ENCODE results near the gene PODXL. TPM values are rescaled to one million over a fixed set of nuclear protein-coding genes. Genes with fewer than 3 reads are reported as not detected.

PODXL gene
- total and polyA plus RNA-seq, 2 of the 8 experiments (the other 6 are each of a cell fraction or from before 2014, with no cell fraction given), result 638 to 925 TPM

DNA sequence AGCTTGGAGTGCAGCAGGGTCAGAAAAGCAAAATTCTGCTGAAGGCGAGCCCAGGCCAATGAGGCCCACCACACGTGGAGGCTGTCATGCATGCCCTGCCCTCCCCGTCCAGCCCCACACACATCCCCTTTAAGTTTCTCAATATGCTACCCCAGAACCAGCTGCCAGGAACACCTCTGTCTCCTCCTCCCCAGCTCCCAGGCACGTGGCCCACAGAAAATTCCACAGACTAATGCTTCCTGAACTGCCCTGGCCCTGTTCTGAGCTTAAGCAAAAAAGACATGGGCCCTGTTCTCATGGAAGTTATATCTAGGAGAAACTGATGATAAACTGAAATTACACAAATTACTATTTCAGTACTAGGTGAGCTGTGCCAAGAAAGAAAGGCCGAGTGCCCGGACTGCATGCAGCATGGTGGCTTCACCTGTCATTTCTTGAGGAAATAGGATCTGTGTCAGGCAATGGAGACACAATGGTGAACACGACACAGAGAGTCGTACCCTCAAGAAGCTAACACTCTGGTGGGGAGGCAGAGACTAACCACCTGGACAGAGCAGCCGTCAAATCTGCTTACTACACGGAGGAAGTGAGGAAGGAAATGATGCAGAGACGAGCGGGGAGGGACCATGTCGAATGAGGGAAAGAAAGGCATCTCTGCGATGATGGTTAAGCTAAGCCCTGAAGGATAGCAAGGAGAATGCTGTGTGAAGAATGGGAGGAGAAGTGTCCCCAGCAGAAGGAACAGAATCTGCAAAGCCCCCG is 44.5 kb downstream of the PODXL start:
- Histone ChIP-seq H3K27me3 (replicated peaks in 1 of 4; ENCODE audit: control insufficient read depth in 3 of 4, extremely low read depth in 1 of 4, insufficient read depth in 3 of 4, low read length in 3 of 4) (no peaks in the 10 kb centered on the region), H2BK20ac (ENCODE audit: low read length) (no peak overlapping the region), H3K4ac (replicated peaks; ENCODE audit: insufficient read length, low read depth, low read length) (no peak overlapping the region), H3K36me3 (ENCODE audit: control insufficient read depth in 2 of 4, insufficient read depth in 4 of 4, low read length in 3 of 4) (peaks cover 41 to 56% (median 46%) of the 10 kb centered on the region in 4 experiments), H3K79me2 (ENCODE audit: control insufficient read depth in 1 of 2, insufficient read depth in 2 of 2, low read length in 2 of 2) (peaks cover 19 to 95% of the 10 kb centered on the region in 2 experiments; a peak in 3 of 4 replicates), H3K14ac (ENCODE audit: insufficient read length) (no peak overlapping the region), H3K18ac (ENCODE audit: extremely low read depth, low read length) (no peak overlapping the region), H3K4me3 (ENCODE audit: extremely low read depth in 1 of 4, insufficient read depth in 2 of 4, low read depth in 3 of 4, low read length in 4 of 4) (no peak overlapping the region), H2AK5ac (ENCODE audit: low read depth, low read length) (no peak overlapping the region), H3K23me2 (ENCODE audit: low read depth, low read length) (no peaks in the 10 kb centered on the region), H4K5ac (ENCODE audit: insufficient read length, low read depth, low read length) (no peak overlapping the region), H2BK120ac (replicated peaks; ENCODE audit: low read depth, low read length) (no peak overlapping the region), H4K8ac (ENCODE audit: extremely low read depth, insufficient read depth, low read length) (no peak overlapping the region; the same call in 1 of the 2 replicates), H3K27ac (ENCODE audit: low read depth, low read length) (no peak overlapping the region), H2BK5ac (ENCODE audit: low read depth, low read length) (0 out of 2 replicates have a peak overlapping the region, but pooled peaks have one; percentile 55), H2BK15ac (ENCODE audit: low read length) (no peak overlapping the region), H3K4me2 (ENCODE audit: insufficient read depth in 1 of 2, low read depth in 2 of 2, low read length in 2 of 2) (no peak overlapping the region), H3K56ac (replicated peaks; ENCODE audit: insufficient read length, low read depth, low read length) (no peak overlapping the region), H3K4me1 (replicated peaks in 1 of 4; ENCODE audit: control insufficient read depth in 3 of 4, insufficient read depth in 4 of 4, low read length in 3 of 4) (peaks cover 0 to 12% (median 4%) of the 10 kb centered on the region in 4 experiments; a peak in 5 of 7 replicates), H2AFZ (ENCODE audit: low read length) (no peak overlapping the region), H3K9ac (replicated peaks in 1 of 4; ENCODE audit: extremely low read depth in 1 of 4, low read depth in 3 of 4, low read length in 3 of 4) (no peak overlapping the region), H4K91ac (replicated peaks; ENCODE audit: insufficient read length, low read length) (no peak overlapping the region), H3K9me3 (ENCODE audit: insufficient read depth in 2 of 2, low read depth in 1 of 2, low read length in 1 of 2) (no peaks in the 10 kb centered on the region), H2BK12ac (ENCODE audit: low read depth, low read length) (no peak overlapping the region), H3K79me1 (ENCODE audit: low read depth, low read length) (peaks cover 8% of the 10 kb centered on the region), H4K20me1 (replicated peaks in 1 of 2; ENCODE audit: control insufficient read depth in 1 of 2, insufficient read depth in 2 of 2, low read length in 2 of 2) (peaks cover 46 to 53% of the 10 kb centered on the region in 2 experiments), H3K23ac (ENCODE audit: insufficient read length) (no peak overlapping the region)
- peak in 1 of 2 experiments; percentile 28 for DNase-seq (ENCODE audit: low read depth in 1 of 2, low spot score in 2 of 2)
- ChIA-PET POLR2A (ENCODE audit: partially characterized antibody) (interaction anchor here (1.0 to 1.5 kb wide), 5 partner anchors 9 to 27 kb away, joined by 3 to 5 read pairs (median 4); no protein-coding TSS in a partner anchor), CTCF (ENCODE audit: partially characterized antibody) (interaction anchor here (0.6 to 6.7 kb wide), 14 partner anchors 8 to 259 kb away, joined by 3 to 60 read pairs (median 5); no protein-coding TSS in a partner anchor)
- WGBS, 2 experiments (ENCODE audit: extremely low coverage in 1 of 2, insufficient coverage in 1 of 2, insufficient read length in 1 of 2, insufficient replicate concordance in 2 of 2, low coverage in 1 of 2, low lambda C conversion rate in 2 of 2, missing lambda C conversion rate in 1 of 2), result 87% methylated on average over 15 of the region's 15 CpGs; no CpG with 5 or more reads in 1 of the 2 experiments
- FAIRE-seq, result no peak
- TF ChIP-seq RXRA (IDR thresholded peaks at IDR 0.05; ENCODE audit: insufficient read depth, low read depth, low read length) (no peak), KDM1A (IDR thresholded peaks at IDR 0.05; ENCODE audit: borderline replicate concordance, low read length) (no peak), CTBP2 (IDR thresholded peaks at IDR 0.05; ENCODE audit: borderline replicate concordance, insufficient read depth, insufficient read length, low read length) (no peak), CEBPB (IDR thresholded peaks at IDR 0.05; ENCODE audit: low read depth, low read length) (no peak), EGR1 (IDR thresholded peaks at IDR 0.05; ENCODE audit: borderline replicate concordance, low read depth, low read length) (no peak)

Data from H1 (cell line).